CD4-positive, CD25-positive, alpha-beta regulatory T cell (primary cell): ENCODE data around the gene IRS2. TPM values are rescaled to one million over a fixed set of nuclear protein-coding genes. Genes with fewer than 3 reads are reported as not detected.

Experiments used
- ATAC-seq, 2 donors: fragments of 150-1000 bp; cut with Tn5 transposase; one replicate each; pipeline ENCODE4 v1.10.0; 2021; ENCODE audit warnings: low read depth in 2 of 2, moderate number of reproducible peaks in 2 of 2, moderate library complexity in 1 of 2
- DNase-seq, 3 donors: peaks; one replicate each; pipeline versions ENCODE4 v3.0.0 to v3.0.0-alpha.2; 2012 to 2022; ENCODE audit warnings: mixed read lengths in 1 of 3
- H3K27ac ChIP-seq: one replicate; pipeline ENCODE4 v1.7.0; 2013; ENCODE audit warnings: mild to moderate bottlenecking, low read length; ENCODE audit not compliant: insufficient read depth, poor library complexity, severe bottlenecking
- H3K27me3 ChIP-seq: one replicate; pipeline ENCODE4 v1.7.0; 2013; ENCODE audit warnings: low read length; ENCODE audit not compliant: control insufficient read depth, insufficient read depth
- H3K36me3 ChIP-seq: one replicate; pipeline ENCODE4 v1.7.0; 2013; ENCODE audit warnings: mild to moderate bottlenecking, low read length, moderate library complexity; ENCODE audit not compliant: control insufficient read depth, insufficient read depth
- H3K4me1 ChIP-seq: 2 replicates; pipeline ENCODE4 v1.7.0; 2013; ENCODE audit warnings: mild to moderate bottlenecking, low read length; ENCODE audit not compliant: insufficient read depth, control insufficient read depth, poor library complexity, severe bottlenecking
- H3K4me3 ChIP-seq: one replicate; pipeline ENCODE4 v1.7.0; 2013; ENCODE audit warnings: low read depth, mild to moderate bottlenecking, low read length, moderate library complexity
- H3K9me3 ChIP-seq, 2 experiments: 1 replicate in 1 of 2; 2 replicates in 1 of 2; pipeline ENCODE4 v1.7.0; 2013; ENCODE audit warnings: low read length in 2 of 2, mild to moderate bottlenecking in 1 of 2, moderate library complexity in 1 of 2; ENCODE audit not compliant: control insufficient read depth in 2 of 2
- H3K27ac Mint-ChIP-seq, 3 donors: one replicate each; pipeline ENCODE4 v1.8.0; 2020 to 2022; ENCODE audit warnings: mild to moderate bottlenecking in 3 of 3, mixed read lengths in 3 of 3, moderate library complexity in 2 of 3
- H3K27me3 Mint-ChIP-seq: one replicate; pipeline ENCODE4 v1.8.0; 2022; ENCODE audit warnings: mild to moderate bottlenecking, mixed read lengths
- H3K36me3 Mint-ChIP-seq: one replicate; pipeline ENCODE4 v1.8.0; 2020; ENCODE audit warnings: mixed read lengths
- H3K4me1 Mint-ChIP-seq, 4 donors: one replicate each; pipeline ENCODE4 v1.8.0; 2020 to 2022; ENCODE audit warnings: mixed read lengths in 4 of 4, mild to moderate bottlenecking in 1 of 4
- H3K4me3 Mint-ChIP-seq, 4 donors: one replicate each; pipeline ENCODE4 v1.8.0; 2020 to 2022; ENCODE audit warnings: mild to moderate bottlenecking in 4 of 4, mixed read lengths in 4 of 4, moderate library complexity in 3 of 4
- H3K9me3 Mint-ChIP-seq, 7 donors: one replicate each; pipeline ENCODE4 v1.8.0; 2020 to 2022; ENCODE audit warnings: mixed read lengths in 7 of 7, mild to moderate bottlenecking in 3 of 7, moderate library complexity in 2 of 7
- polyA plus RNA-seq, 4 donors: library from polyadenylated mRNA; unstranded; fragments of 300-500 nt; fragmentation: Illumina TruSeq; gene quantifications; one replicate each; pipeline ENCODE4 v1.2.3, GENCODE V29; 2021
- total RNA-seq: library from RNA; stranded (reverse); gene quantifications from one replicate; pipeline ENCODE4 v1.2.3, GENCODE V29; 2022

The IRS2 gene
- total and polyA plus RNA-seq, 5 donors from 2014 or later = 1.9 to 86.7 (median 2.7) TPM

DNA sequence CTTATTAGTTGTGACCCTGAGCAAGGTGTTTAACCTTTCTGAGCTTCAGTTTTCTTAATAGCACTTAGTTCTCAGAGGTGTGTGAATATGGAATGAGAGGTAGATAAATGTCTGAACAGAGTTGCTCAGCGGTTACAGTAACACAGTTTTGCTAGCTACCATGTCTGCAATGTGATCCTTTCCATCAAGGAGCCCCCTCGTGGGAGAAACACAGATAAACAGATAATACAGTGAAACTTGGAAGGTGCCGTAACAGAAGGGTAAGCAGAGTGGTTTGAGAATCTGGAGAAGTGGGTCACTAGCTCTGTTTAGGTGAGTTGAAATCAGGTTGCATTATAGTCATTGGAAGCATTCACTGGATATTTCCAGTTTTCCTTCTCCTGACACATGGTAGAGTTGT is 38.9 kb downstream of the IRS2 start:
- peaks cover 3% of the 10 kb centered on the region for H3K4me1 ChIP-seq
- H3K36me3 Mint-ChIP-seq = peaks cover 6% of the 10 kb centered on the region
- H3K36me3 ChIP-seq = no peaks in the 10 kb centered on the region
- no peak overlapping the region for H3K4me3 Mint-ChIP-seq
- peaks cover 0 to 11% (median 4%) of the 10 kb centered on the region in 4 donors for H3K4me1 Mint-ChIP-seq
- H3K27me3 ChIP-seq = no peaks in the 10 kb centered on the region
- DNase-seq = no peak
- H3K27ac Mint-ChIP-seq = no peak overlapping the region
- H3K4me3 ChIP-seq = no peak overlapping the region
- H3K27ac ChIP-seq = no peak overlapping the region
- ATAC-seq = no peak
- peaks cover 0 to 2% (median 0%) of the 10 kb centered on the region in 7 donors for H3K9me3 Mint-ChIP-seq
- H3K9me3 ChIP-seq = no peaks in the 10 kb centered on the region
- peaks cover 15% of the 10 kb centered on the region for H3K27me3 Mint-ChIP-seq

- H3K9me3 Mint-ChIP-seq = peaks cover 0 to 2% (median 0%) of the 10 kb centered on the region in 7 donors
- no peak overlapping the region for H3K27ac Mint-ChIP-seq
- DNase-seq = no peak
Measured at GRCh38 chr13:109746364-109746763, 40.0 kb downstream of the IRS2 start.

GRCh38 chr13:109745702-109746101 is 40.7 kb downstream of the IRS2 start:
- Mint-ChIP-seq H3K27ac (no peak overlapping the region), H3K27me3 (peaks cover 15% of the 10 kb centered on the region), H3K4me1 (peaks cover 0 to 11% (median 4%) of the 10 kb centered on the region in 4 donors)

More at GRCh38 chr13:109746364-109746763, 40.0 kb downstream of the IRS2 start:
- Histone ChIP-seq H3K4me1 (peaks cover 3% of the 10 kb centered on the region), H3K27ac (no peak overlapping the region), H3K27me3 (no peaks in the 10 kb centered on the region), H3K9me3 (no peaks in the 10 kb centered on the region), H3K36me3 (no peaks in the 10 kb centered on the region), H3K4me3 (no peak overlapping the region)
- Mint-ChIP-seq H3K27me3 (peaks cover 15% of the 10 kb centered on the region), H3K4me3 (no peak overlapping the region), H3K4me1 (peaks cover 0 to 11% (median 4%) of the 10 kb centered on the region in 4 donors), H3K36me3 (no peaks in the 10 kb centered on the region)
- ATAC-seq = no peak

DNA sequence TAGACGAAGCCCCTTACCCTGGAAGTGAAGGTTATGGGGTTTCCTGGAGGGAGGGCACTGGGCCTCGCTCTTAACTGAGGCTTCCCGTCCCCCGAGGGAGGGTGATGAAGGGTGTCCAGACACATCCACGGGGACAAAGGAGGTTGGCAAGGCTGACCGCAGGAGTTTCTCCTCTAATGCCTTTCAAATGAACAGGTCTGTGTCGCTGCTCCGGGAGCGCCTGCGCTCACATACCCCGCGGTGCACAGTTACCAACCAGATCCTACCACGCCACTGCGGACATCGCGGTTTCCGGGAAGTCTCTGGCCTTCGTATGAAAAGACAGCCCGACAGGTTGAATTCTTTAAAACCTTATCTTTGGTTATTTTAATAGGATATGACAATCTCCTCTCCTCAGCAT is 41.3 kb downstream of the IRS2 start:
- H3K27ac Mint-ChIP-seq = no peak overlapping the region
- no peak for ATAC-seq
- peaks cover 0 to 11% (median 3%) of the 10 kb centered on the region in 4 donors for H3K4me1 Mint-ChIP-seq
- no peaks in the 10 kb centered on the region for H3K36me3 Mint-ChIP-seq
- Histone ChIP-seq H3K4me1 (peaks cover 3% of the 10 kb centered on the region), H3K4me3 (no peak overlapping the region), H3K27me3 (no peaks in the 10 kb centered on the region), H3K27ac (no peak overlapping the region), H3K36me3 (no peaks in the 10 kb centered on the region), H3K9me3 (no peaks in the 10 kb centered on the region)
- H3K4me3 Mint-ChIP-seq = no peak overlapping the region
- peaks cover 12% of the 10 kb centered on the region for H3K27me3 Mint-ChIP-seq
- H3K9me3 Mint-ChIP-seq = peaks cover 0 to 2% (median 0%) of the 10 kb centered on the region in 7 donors
- DNase-seq = no peak

More at GRCh38 chr13:109745702-109746101, 40.7 kb downstream of the IRS2 start:
- ATAC-seq (no peak), DNase-seq (no peak)
- Histone ChIP-seq H3K27ac (no peak overlapping the region), H3K36me3 (no peaks in the 10 kb centered on the region), H3K4me3 (no peak overlapping the region), H3K9me3 (no peaks in the 10 kb centered on the region), H3K27me3 (no peaks in the 10 kb centered on the region), H3K4me1 (peaks cover 3% of the 10 kb centered on the region)
- Mint-ChIP-seq H3K4me3 (no peak overlapping the region), H3K9me3 (peaks cover 0 to 2% (median 0%) of the 10 kb centered on the region in 7 donors), H3K36me3 (no peaks in the 10 kb centered on the region)

DNA sequence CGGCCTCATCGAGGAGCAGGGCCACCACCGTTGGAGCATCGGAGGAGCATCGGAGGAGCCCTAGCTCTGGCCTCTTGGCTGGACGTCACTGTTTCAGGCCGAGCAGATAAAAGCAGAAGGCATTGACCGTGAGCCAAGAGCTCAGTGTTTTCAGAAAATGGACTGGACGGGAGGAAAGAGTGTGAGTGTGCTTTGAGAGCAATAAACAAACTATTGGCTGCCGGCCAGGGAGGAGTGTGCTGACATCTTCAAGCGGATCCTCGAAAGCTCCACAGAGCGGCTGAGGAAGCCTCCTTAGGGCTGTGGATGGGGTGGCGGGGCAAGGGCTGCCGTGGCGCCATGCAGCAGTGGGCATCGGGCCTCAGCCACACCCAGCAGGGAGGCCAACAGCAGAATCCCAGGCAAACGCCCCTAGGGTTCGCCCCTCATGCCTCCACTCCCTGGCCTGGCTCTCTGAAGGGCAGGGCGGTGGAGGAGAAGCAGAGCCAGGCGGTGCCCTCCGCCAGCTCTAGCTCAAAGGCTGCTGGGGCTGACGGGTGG is 41.8 kb downstream of the IRS2 start:
- H3K27ac ChIP-seq = no peak overlapping the region
- Mint-ChIP-seq H3K36me3 (no peaks in the 10 kb centered on the region), H3K4me1 (peaks cover 0 to 11% (median 3%) of the 10 kb centered on the region in 4 donors), H3K27ac (no peak overlapping the region), H3K4me3 (no peak overlapping the region), H3K9me3 (peaks cover 0 to 2% (median 0%) of the 10 kb centered on the region in 7 donors), H3K27me3 (peaks cover 10% of the 10 kb centered on the region)
- H3K27me3 ChIP-seq = no peaks in the 10 kb centered on the region
- no peaks in the 10 kb centered on the region for H3K9me3 ChIP-seq
- no peak for DNase-seq
- no peak overlapping the region for H3K4me3 ChIP-seq
- no peak for ATAC-seq
- no peaks in the 10 kb centered on the region for H3K36me3 ChIP-seq
- H3K4me1 ChIP-seq = peaks cover 3% of the 10 kb centered on the region

- peak; percentile 76 to 80 for ATAC-seq
- no peaks in the 10 kb centered on the region for H3K9me3 ChIP-seq
- H3K36me3 Mint-ChIP-seq = no peaks in the 10 kb centered on the region
- H3K4me3 Mint-ChIP-seq = no peak overlapping the region
- H3K4me1 Mint-ChIP-seq = peaks cover 0 to 11% (median 3%) of the 10 kb centered on the region in 4 donors
- DNase-seq = peak in 1 of 3 donors; percentile 57
- no peak overlapping the region for H3K27ac Mint-ChIP-seq
- peaks cover 3% of the 10 kb centered on the region for H3K4me1 ChIP-seq
- no peaks in the 10 kb centered on the region for H3K36me3 ChIP-seq
- H3K27ac ChIP-seq = no peak overlapping the region
- peaks cover 0 to 2% (median 0%) of the 10 kb centered on the region in 7 donors for H3K9me3 Mint-ChIP-seq
- H3K27me3 Mint-ChIP-seq = peaks cover 10% of the 10 kb centered on the region
- no peak overlapping the region for H3K4me3 ChIP-seq
- no peaks in the 10 kb centered on the region for H3K27me3 ChIP-seq
Measured at GRCh38 chr13:109743706-109744453, 42.5 kb downstream of the IRS2 start.

DNA sequence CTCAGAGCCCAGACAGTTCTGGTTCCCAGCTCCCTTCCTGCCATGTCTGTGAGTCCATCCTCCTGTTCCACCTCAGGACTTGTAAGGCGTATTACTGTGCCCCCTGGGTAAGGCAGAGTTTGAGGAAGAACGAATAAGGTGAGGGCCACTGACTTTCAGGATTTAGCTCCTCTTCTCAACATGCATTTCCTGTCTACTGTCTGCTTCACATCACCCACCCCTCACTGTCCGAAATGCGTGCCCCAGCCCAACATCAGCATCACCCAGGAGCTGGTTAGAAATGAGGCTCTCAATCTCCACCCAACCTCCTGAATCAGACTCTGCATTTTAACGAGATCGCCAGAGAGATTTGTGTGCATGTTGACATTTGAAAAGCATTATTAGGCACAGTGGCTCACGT is 44.4 kb downstream of the IRS2 start:
- no peaks in the 10 kb centered on the region for H3K9me3 ChIP-seq
- H3K4me3 ChIP-seq = no peak overlapping the region
- no peak overlapping the region for H3K27ac Mint-ChIP-seq
- peaks cover 0 to 11% (median 2%) of the 10 kb centered on the region in 4 donors for H3K4me1 Mint-ChIP-seq
- no peak overlapping the region for H3K4me3 Mint-ChIP-seq
- DNase-seq = no peak
- H3K9me3 Mint-ChIP-seq = peaks cover 0 to 2% (median 0%) of the 10 kb centered on the region in 7 donors
- peaks cover 3% of the 10 kb centered on the region for H3K4me1 ChIP-seq
- H3K27me3 ChIP-seq = no peaks in the 10 kb centered on the region
- H3K36me3 ChIP-seq = no peaks in the 10 kb centered on the region
- H3K36me3 Mint-ChIP-seq = no peaks in the 10 kb centered on the region
- H3K27ac ChIP-seq = no peak overlapping the region
- H3K27me3 Mint-ChIP-seq = peaks cover 10% of the 10 kb centered on the region
- no peak for ATAC-seq
